ENCODE measurements around the gene OAF. TPM values are rescaled to one million over a fixed set of nuclear protein-coding genes. Genes with fewer than 3 reads are reported as not detected.

The OAF gene
- total and polyA plus RNA-seq, 9 of the 15 experiments (the other 6 are each of a cell fraction or from before 2014, with no cell fraction given), result 1.1 to 21.6 (median 7.5) TPM

DNA sequence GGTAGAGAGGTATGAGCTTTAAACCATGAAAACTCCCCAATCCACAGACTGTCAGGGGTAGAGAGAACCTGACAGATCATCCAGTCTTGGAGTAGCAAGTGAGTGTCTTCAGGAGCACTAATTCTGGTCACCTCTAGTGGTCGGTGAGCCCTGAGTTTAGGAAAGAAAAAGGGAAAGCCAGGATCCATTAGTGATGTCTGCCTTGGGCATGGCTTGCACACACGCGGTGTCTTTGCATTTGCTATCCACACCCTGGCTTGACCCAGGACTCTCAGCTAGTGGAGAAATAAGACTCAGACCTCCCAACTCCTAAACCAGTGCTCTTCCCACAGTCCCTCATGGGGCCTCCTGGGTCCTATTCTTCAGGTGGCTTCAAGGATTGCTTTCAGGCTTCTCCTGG, 48.4 kb downstream of the OAF start:
- Histone ChIP-seq H3K4me2 (ENCODE audit: insufficient read depth, low read length) (no peak overlapping the region), H3K9ac (ENCODE audit: insufficient read depth in 1 of 2, low read depth in 2 of 2, low read length in 2 of 2) (no peak overlapping the region), H3K4me3 (no peak overlapping the region), H2AFZ (ENCODE audit: low read depth, low read length) (no peak overlapping the region), H3K9me1 (ENCODE audit: control insufficient read depth, insufficient read depth, low read length) (no peaks in the 10 kb centered on the region), H4K20me1 (replicated peaks; ENCODE audit: control insufficient read depth, insufficient read depth, low read length) (no peaks in the 10 kb centered on the region; the same call in 1 of the 2 replicates), H3K27me3 (ENCODE audit: control insufficient read depth in 2 of 2, insufficient read depth in 2 of 2, low read length in 2 of 2) (peaks cover 42 to 75% of the 10 kb centered on the region in 2 experiments; a peak in 4 of 5 replicates), H3K36me3 (ENCODE audit: control insufficient read depth, insufficient read depth, low read length) (no peaks in the 10 kb centered on the region), H3K27ac (ENCODE audit: extremely low read depth, low read depth, low read length) (no peak overlapping the region), H3K4me1 (replicated peaks in 1 of 2; ENCODE audit: control insufficient read depth in 2 of 2, insufficient read depth in 2 of 2, low read length in 2 of 2) (peaks cover 0 to 3% of the 10 kb centered on the region in 2 experiments; a peak in 1 of 5 replicates), H3K9me3 (replicated peaks; ENCODE audit: control insufficient read depth, insufficient read depth, low read depth, low read length) (no peaks in the 10 kb centered on the region), H3K79me2 (ENCODE audit: control insufficient read depth, insufficient read depth, low read length) (no peaks in the 10 kb centered on the region)
- DNase-seq (ENCODE audit: extremely low read depth in 1 of 4, low spot score in 3 of 4) (no peak), ATAC-seq (peak; percentile 33; the same call in 1 of the 3 replicates), FAIRE-seq (no peak)
- BruUV-seq (replicated peaks), result no TSS peak
- TF ChIP-seq ZNF23 (CRISPR knock-in tag; IDR thresholded peaks at IDR 0.05) (peak; percentile 85), ZNF347 (CRISPR knock-in tag; IDR thresholded peaks at IDR 0.05; ENCODE audit: low read depth) (no peak), ZBTB17 (CRISPR knock-in tag; IDR thresholded peaks at IDR 0.05) (peak; percentile 77)
- in situ Hi-C loops (cut with MboI), result no loop called here
- intact Hi-C loops (cut with micrococcal nuclease), result no loop called here
- POLR2A ChIA-PET, result interaction anchor here (0.6 kb wide), 1 partner anchor 71 kb away, joined by 5 read pairs; no protein-coding TSS in a partner anchor
- CTCF ChIA-PET (ENCODE audit: low intra/inter-chr PET ratio), result no interaction called here
- WGBS (ENCODE audit: insufficient coverage, low coverage, missing lambda C conversion rate), result 0% methylated on average over 2 of the region's 3 CpGs

GRCh38 chr11:120259988-120260565, 49.2 kb downstream of the OAF start:
- no peak for ATAC-seq
- H3K27ac ChIP-seq (ENCODE audit: extremely low read depth, low read depth, low read length), result no peak overlapping the region
- 4% methylated on average over 7 of the region's 7 CpGs for WGBS (ENCODE audit: insufficient coverage, low coverage, missing lambda C conversion rate)
- no peak for DNase-seq (ENCODE audit: extremely low read depth in 1 of 4, low spot score in 3 of 4)
- peaks cover 0 to 1% of the 10 kb centered on the region in 2 experiments; a peak in 1 of 5 replicates for H3K4me1 ChIP-seq (replicated peaks in 1 of 2; ENCODE audit: control insufficient read depth in 2 of 2, insufficient read depth in 2 of 2, low read length in 2 of 2)
- H4K20me1 ChIP-seq (replicated peaks; ENCODE audit: control insufficient read depth, insufficient read depth, low read length), result no peaks in the 10 kb centered on the region; the same call in 1 of the 2 replicates
- no TSS peak for BruUV-seq (replicated peaks)
- in situ Hi-C loops (cut with MboI) (no loop called here), intact Hi-C loops (cut with micrococcal nuclease) (no loop called here)
- no peak overlapping the region for H3K9ac ChIP-seq (ENCODE audit: insufficient read depth in 1 of 2, low read depth in 2 of 2, low read length in 2 of 2)
- H3K4me3 ChIP-seq, result no peak overlapping the region
- H3K9me1 ChIP-seq (ENCODE audit: control insufficient read depth, insufficient read depth, low read length), result no peaks in the 10 kb centered on the region
- H2AFZ ChIP-seq (ENCODE audit: low read depth, low read length), result no peak overlapping the region
- no peak for FAIRE-seq
- H3K36me3 ChIP-seq (ENCODE audit: control insufficient read depth, insufficient read depth, low read length), result no peaks in the 10 kb centered on the region
- ChIA-PET POLR2A (interaction anchor here (0.5 to 1.0 kb wide), 3 partner anchors 21 to 289 kb away, joined by 3 read pairs; no protein-coding TSS in a partner anchor), CTCF (ENCODE audit: low intra/inter-chr PET ratio) (no interaction called here)
- peaks cover 46 to 76% of the 10 kb centered on the region in 2 experiments for H3K27me3 ChIP-seq (ENCODE audit: control insufficient read depth in 2 of 2, insufficient read depth in 2 of 2, low read length in 2 of 2)
- H3K9me3 ChIP-seq (replicated peaks; ENCODE audit: control insufficient read depth, insufficient read depth, low read depth, low read length), result no peaks in the 10 kb centered on the region
- TF ChIP-seq PHF21A (IDR thresholded peaks at IDR 0.05; ENCODE audit: borderline replicate concordance, low read depth), result no peak
- TF ChIP-seq PYGO2 (tag; IDR thresholded peaks at IDR 0.05), result no peak
- no peak overlapping the region for H3K4me2 ChIP-seq (ENCODE audit: insufficient read depth, low read length)
- no peaks in the 10 kb centered on the region for H3K79me2 ChIP-seq (ENCODE audit: control insufficient read depth, insufficient read depth, low read length)

All from K562 (cell line).